Caco-2 (cell line): Measurements from ENCODE around the gene SDK2. TPM values are rescaled to one million over a fixed set of nuclear protein-coding genes. Genes with fewer than 3 reads are reported as not detected.

Source experiments
- BruUV-seq: library from RNA; stranded (reverse); fragments of 400-500 nt; replicated peaks from 2 replicates; lab custom pipeline; 2021; lab: Mats Ljungman, UMichigan
- CTCF ChIA-PET: fragments of 300-600 bp; sonication (Branson Sonifier 250); formaldehyde crosslinking; loops from one replicate; lab custom pipeline; 2022; ENCODE audit warnings: antibody characterized with exemption; lab: Charles Lee
- POLR2A ChIA-PET: fragments of 300-600 bp; sonication (Branson Sonifier 250); formaldehyde crosslinking; loops from one replicate; lab custom pipeline; 2022; ENCODE audit warnings: antibody characterized with exemption; lab: Charles Lee
- DNase-seq, 2 experiments: peaks; one replicate each; pipeline versions ENCODE4 v3.0.0 to v3.0.0-alpha.2; 2020 to 2022
- H3K27me3 ChIP-seq: replicated peaks from 2 replicates; pipeline ENCODE4 v1.6.0; 2011; ENCODE audit warnings: low read length; ENCODE audit not compliant: control insufficient read depth, insufficient read depth
- H3K36me3 ChIP-seq: 2 replicates; pipeline ENCODE4 v1.5.1; 2011; ENCODE audit warnings: low read length; ENCODE audit not compliant: control insufficient read depth, insufficient read depth
- H3K4me1 ChIP-seq: fragments of 250-450 bp; sonication (Bioruptor Pico); 2 replicates; pipeline ENCODE4 v1.5.1; 2020; ENCODE audit warnings: mild to moderate bottlenecking
- H3K4me3 ChIP-seq: 2 replicates; pipeline ENCODE4 v1.5.1; 2011; ENCODE audit warnings: low read depth, mild to moderate bottlenecking, control low read depth, low read length
- H3K9me3 ChIP-seq: fragments of 250-450 bp; sonication (Bioruptor Pico); 2 replicates; pipeline ENCODE4 v1.5.1; 2020; ENCODE audit warnings: mild to moderate bottlenecking, moderate library complexity
- H3K27ac Mint-ChIP-seq: one replicate; pipeline ENCODE4 v1.8.0; 2022; ENCODE audit warnings: mixed read lengths; ENCODE audit not compliant: unreplicated experiment
- H3K27me3 Mint-ChIP-seq: one replicate; pipeline ENCODE4 v1.8.0; 2022; ENCODE audit warnings: mixed read lengths; ENCODE audit not compliant: insufficient read depth, unreplicated experiment
- H3K36me3 Mint-ChIP-seq: one replicate; pipeline ENCODE4 v1.8.0; 2022; ENCODE audit warnings: mild to moderate bottlenecking, mixed read lengths; ENCODE audit not compliant: insufficient read depth, unreplicated experiment
- H3K4me1 Mint-ChIP-seq: one replicate; pipeline ENCODE4 v1.8.0; 2022; ENCODE audit warnings: low read depth, mixed read lengths; ENCODE audit not compliant: unreplicated experiment
- H3K4me3 Mint-ChIP-seq: one replicate; pipeline ENCODE4 v1.8.0; 2022; ENCODE audit warnings: mild to moderate bottlenecking, moderate library complexity, mixed read lengths; ENCODE audit not compliant: unreplicated experiment
- H3K9me3 Mint-ChIP-seq: one replicate; pipeline ENCODE4 v1.8.0; 2022; ENCODE audit warnings: mixed read lengths; ENCODE audit not compliant: unreplicated experiment
- CTCF ChIP-seq, 2 experiments: fragments of 200-600 bp in 1 of 2; IDR thresholded peaks; 1 replicate in 1 of 2; 2 replicates in 1 of 2; pipeline versions ENCODE4 v1.5.1 to v1.8.0; 2011 to 2022; ENCODE audit warnings: antibody characterized with exemption in 1 of 2, control low read depth in 1 of 2, inconsistent platforms in 1 of 2, low read depth in 1 of 2, low read length in 1 of 2, mild to moderate bottlenecking in 1 of 2, moderate library complexity in 1 of 2; ENCODE audit not compliant: insufficient read depth in 1 of 2, severe bottlenecking in 1 of 2, unreplicated experiment in 1 of 2
- intact Hi-C: fragments of 100-400 bp; cut with micrococcal nuclease; formaldehyde crosslinking; loops from one replicate; pipeline ENCODE4 v1.10.0; 2022; ENCODE audit not compliant: unreplicated experiment
- total RNA-seq: library from RNA; stranded (reverse); gene quantifications from 2 replicates; pipeline ENCODE4 v1.2.3, GENCODE V29; 2022

SDK2 gene
- total RNA-seq, 1 experiment from 2014 or later = 0.09 TPM

- Histone ChIP-seq H3K27me3 (no peaks in the 10 kb centered on the region), H3K4me3 (no peak overlapping the region), H3K36me3 (no peaks in the 10 kb centered on the region), H3K4me1 (0 out of 2 replicates have a peak, but pooled peaks cover 4% of the 10 kb centered on the region), H3K9me3 (0 out of 2 replicates have a peak, but pooled peaks cover 5% of the 10 kb centered on the region)
- no peak overlapping the region for H3K27ac Mint-ChIP-seq
- peaks cover 8% of the 10 kb centered on the region for H3K4me1 Mint-ChIP-seq
- peaks cover 23% of the 10 kb centered on the region for H3K9me3 Mint-ChIP-seq
- BruUV-seq = no TSS peak
- H3K4me3 Mint-ChIP-seq = no peak overlapping the region
- TF ChIP-seq CTCF (IDR thresholded peaks at IDR 0.05; ENCODE audit: insufficient read depth in 1 of 2, low read depth in 1 of 2, low read length in 1 of 2, severe bottlenecking in 1 of 2, unreplicated experiment in 1 of 2) = no peak
- CTCF ChIA-PET = interaction anchor here (0.6 kb wide), 1 partner anchor 227 kb away, joined by 3 read pairs; no protein-coding TSS in a partner anchor
- intact Hi-C loops = no loop called here
- DNase-seq = no peak
- peaks cover 5% of the 10 kb centered on the region for H3K36me3 Mint-ChIP-seq
- H3K27me3 Mint-ChIP-seq = peaks cover 10% of the 10 kb centered on the region
- POLR2A ChIA-PET = no interaction called here
These were observed 42.7 kb upstream of the SDK2 start for GRCh38 chr17:73686961-73687360.

GRCh38 chr17:73686126-73686525 lies 41.9 kb upstream of the SDK2 start:
- BruUV-seq = no TSS peak
- ChIA-PET CTCF (interaction anchor here (1.1 kb wide), 1 partner anchor 19 kb away, joined by 3 read pairs; no protein-coding TSS in a partner anchor), POLR2A (no interaction called here)
- 0 out of 2 replicates have a peak, but pooled peaks cover 4% of the 10 kb centered on the region for H3K4me1 ChIP-seq
- no peaks in the 10 kb centered on the region for H3K27me3 ChIP-seq
- Mint-ChIP-seq H3K9me3 (peaks cover 31% of the 10 kb centered on the region), H3K27ac (no peak overlapping the region), H3K27me3 (peaks cover 7% of the 10 kb centered on the region), H3K36me3 (peaks cover under 1% of the 10 kb centered on the region), H3K4me3 (no peak overlapping the region), H3K4me1 (peaks cover 8% of the 10 kb centered on the region)
- H3K9me3 ChIP-seq = 0 out of 2 replicates have a peak, but pooled peaks cover 7% of the 10 kb centered on the region
- H3K4me3 ChIP-seq = no peak overlapping the region
- no peaks in the 10 kb centered on the region for H3K36me3 ChIP-seq
- intact Hi-C loops = no loop called here
- TF ChIP-seq CTCF (IDR thresholded peaks at IDR 0.05; ENCODE audit: insufficient read depth in 1 of 2, low read depth in 1 of 2, low read length in 1 of 2, severe bottlenecking in 1 of 2, unreplicated experiment in 1 of 2) = no peak
- no peak for DNase-seq

DNA sequence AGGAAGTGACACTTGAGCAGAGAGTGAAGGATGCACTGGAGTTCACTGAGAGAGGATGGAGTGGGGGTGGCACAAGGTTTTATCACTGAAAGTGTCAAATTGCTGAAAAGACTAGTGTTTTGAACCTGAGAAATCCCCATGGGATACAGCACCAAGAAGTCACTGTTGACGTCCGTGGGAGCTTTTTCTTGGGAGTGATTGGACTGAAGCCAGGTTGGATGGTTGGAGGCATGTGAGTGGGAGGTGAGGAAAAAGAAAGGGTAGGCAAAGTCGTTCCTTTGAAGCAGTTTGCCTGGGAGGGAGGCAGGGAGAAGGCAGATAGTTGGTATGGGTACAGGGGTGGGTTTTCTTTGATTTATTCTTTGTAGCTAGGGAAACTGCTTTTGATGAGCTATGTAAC lies 39.9 kb upstream of the SDK2 start:
- Mint-ChIP-seq H3K27ac (no peak overlapping the region), H3K4me3 (no peak overlapping the region), H3K9me3 (peaks cover 34% of the 10 kb centered on the region), H3K27me3 (peaks cover 8% of the 10 kb centered on the region), H3K4me1 (peaks cover 8% of the 10 kb centered on the region), H3K36me3 (no peaks in the 10 kb centered on the region)
- Histone ChIP-seq H3K36me3 (no peaks in the 10 kb centered on the region), H3K4me3 (no peak overlapping the region), H3K4me1 (0 out of 2 replicates have a peak, but pooled peaks cover 4% of the 10 kb centered on the region), H3K9me3 (0 out of 2 replicates have a peak, but pooled peaks cover 7% of the 10 kb centered on the region), H3K27me3 (no peaks in the 10 kb centered on the region)
- DNase-seq = no peak
- POLR2A ChIA-PET = no interaction called here
- CTCF ChIA-PET = no interaction called here
- no peak for TF ChIP-seq CTCF (IDR thresholded peaks at IDR 0.05; ENCODE audit: insufficient read depth in 1 of 2, low read depth in 1 of 2, low read length in 1 of 2, severe bottlenecking in 1 of 2, unreplicated experiment in 1 of 2)
- no TSS peak for BruUV-seq
- intact Hi-C loops = no loop called here
